Endothelial cell of umbilical vein (primary cell): ENCODE data around the gene RPS2. TPM values are rescaled to one million over a fixed set of nuclear protein-coding genes. Genes with fewer than 3 reads are reported as not detected.

Experiments
- BruUV-seq: library from RNA; stranded (reverse); fragments of 400-500 nt; replicated peaks from 2 replicates; lab custom pipeline; 2021; lab: Mats Ljungman, UMichigan
- CTCF ChIA-PET: fragments of 300-600, 350-600 bp; sonication (Branson Sonifier 250); formaldehyde crosslinking; loops from one replicate; lab custom pipeline; 2021; ENCODE audit warnings: antibody characterized with exemption, inconsistent platforms; lab: Charles Lee
- POLR2A ChIA-PET: fragments of 300-600, 350-600 bp; sonication (Branson Sonifier 250); formaldehyde crosslinking; loops from one replicate; lab custom pipeline; 2021; ENCODE audit warnings: antibody characterized with exemption, inconsistent platforms; lab: Charles Lee
- DNase-seq: peaks from one replicate; pipeline ENCODE4 v3.0.0-alpha.2; 2011; ENCODE audit warnings: low read depth, low spot score
- FAIRE-seq: peaks from 2 replicates; lab custom pipeline; 2011; peaks lifted over from hg19 to GRCh38; lab: Jason Lieb, UNC
- H2AFZ ChIP-seq: 2 replicates; pipeline ENCODE4 v1.6.0; 2012; ENCODE audit warnings: low read depth, low read length, control low read depth, inconsistent platforms
- H3K27ac ChIP-seq: 2 replicates; pipeline ENCODE4 v1.5.1; 2011; ENCODE audit warnings: low read depth, mild to moderate bottlenecking, control low read depth, low read length, moderate library complexity; ENCODE audit not compliant: insufficient read depth
- H3K27me3 ChIP-seq, 2 experiments: 2 replicates each; pipeline versions ENCODE4 v1.6.0 to v1.6.1; 2011; ENCODE audit warnings: low read length in 2 of 2, mixed read lengths in 1 of 2; ENCODE audit not compliant: control insufficient read depth in 2 of 2, insufficient read depth in 2 of 2
- H3K36me3 ChIP-seq, 2 experiments: 2 replicates in 1 of 2; 3 replicates in 1 of 2; pipeline ENCODE4 v1.5.1; 2011; ENCODE audit warnings: low read length in 2 of 2, mild to moderate bottlenecking in 1 of 2, moderate library complexity in 1 of 2; ENCODE audit not compliant: control insufficient read depth in 2 of 2, insufficient read depth in 2 of 2; ENCODE audit errors: extremely low read depth in 1 of 2
- H3K4me1 ChIP-seq: 3 replicates; pipeline ENCODE4 v1.5.1; 2011; ENCODE audit warnings: mild to moderate bottlenecking, low read length; ENCODE audit not compliant: control insufficient read depth, insufficient read depth; ENCODE audit errors: extremely low read depth
- H3K4me2 ChIP-seq: 2 replicates; pipeline ENCODE4 v1.6.1; 2011; ENCODE audit warnings: low read length, control low read depth, mixed read lengths; ENCODE audit not compliant: insufficient read depth
- H3K4me3 ChIP-seq, 3 experiments: fragments of 200-600 bp in 1 of 3; sonication (generic), shearing (Covaris generic) in 1 of 3; replicated peaks in 1 of 3; 2 replicates each; pipeline ENCODE4 v1.5.1; 2011 to 2016; ENCODE audit warnings: control low read depth in 3 of 3, low read length in 3 of 3, mild to moderate bottlenecking in 2 of 3, inconsistent platforms in 1 of 3, low read depth in 1 of 3, moderate library complexity in 1 of 3; ENCODE audit not compliant: insufficient read depth in 1 of 3
- H3K79me2 ChIP-seq: 2 replicates; pipeline ENCODE4 v1.6.0; 2012; ENCODE audit warnings: low read length, inconsistent platforms; ENCODE audit not compliant: control insufficient read depth, insufficient read depth
- H3K9ac ChIP-seq: replicated peaks from 2 replicates; pipeline ENCODE3; 2011; ENCODE audit warnings: low read length, control low read depth; ENCODE audit not compliant: insufficient read depth; ENCODE audit errors: extremely low read depth
- H3K9me1 ChIP-seq: replicated peaks from 3 replicates; pipeline ENCODE4 v1.6.0; 2011; ENCODE audit warnings: mild to moderate bottlenecking, low read length; ENCODE audit not compliant: control insufficient read depth, insufficient read depth; ENCODE audit errors: extremely low read depth
- H3K9me3 ChIP-seq: replicated peaks from 2 replicates; pipeline ENCODE4 v1.5.1; 2012; ENCODE audit warnings: low read length, inconsistent platforms; ENCODE audit not compliant: control insufficient read depth, insufficient read depth
- H4K20me1 ChIP-seq: replicated peaks from 2 replicates; pipeline ENCODE3; 2011; ENCODE audit warnings: mild to moderate bottlenecking, low read length; ENCODE audit not compliant: control insufficient read depth, insufficient read depth; ENCODE audit errors: extremely low read depth
- CTCF ChIP-seq, 2 donors: IDR thresholded peaks; 1 replicate in 1 of 2; 2 replicates in 1 of 2; pipeline ENCODE4 v1.5.1; 2011; ENCODE audit warnings: low read length in 2 of 2, mild to moderate bottlenecking in 2 of 2, moderate library complexity in 2 of 2, control low read depth in 1 of 2, inconsistent platforms in 1 of 2, low read depth in 1 of 2; ENCODE audit not compliant: insufficient read depth in 1 of 2; ENCODE audit errors: extremely low read depth in 1 of 2
- EZH2 ChIP-seq: IDR thresholded peaks from 2 replicates; pipeline ENCODE4 v1.6.1; 2012; ENCODE audit warnings: borderline replicate concordance, low read depth, mild to moderate bottlenecking, moderate library complexity, low read length, inconsistent platforms; ENCODE audit not compliant: severe bottlenecking
- FOS ChIP-seq: IDR thresholded peaks from 2 replicates; pipeline ENCODE4 v1.6.1; 2011; ENCODE audit warnings: mild to moderate bottlenecking, low read length, moderate library complexity, borderline replicate concordance; ENCODE audit not compliant: insufficient read depth
- GATA2 ChIP-seq: IDR thresholded peaks from 2 replicates; pipeline ENCODE4 v1.7.0; 2011; ENCODE audit warnings: low read depth, mild to moderate bottlenecking, moderate library complexity, mixed read lengths, low read length; ENCODE audit not compliant: insufficient read length, insufficient read depth
- JUN ChIP-seq: IDR thresholded peaks from 2 replicates; pipeline ENCODE4 v1.6.1; 2011; ENCODE audit warnings: borderline replicate concordance, low read depth; ENCODE audit not compliant: insufficient read length, insufficient read depth
- MYC ChIP-seq: IDR thresholded peaks from one replicate; pipeline ENCODE4 v1.6.1; 2011; ENCODE audit warnings: mild to moderate bottlenecking, low read depth, low read length
- POLR2A ChIP-seq: IDR thresholded peaks from 2 replicates; pipeline ENCODE4 v1.6.1; 2012; ENCODE audit warnings: low read depth, mild to moderate bottlenecking, control low read depth, low read length
- POLR2AphosphoS5 ChIP-seq: IDR thresholded peaks from 2 replicates; pipeline ENCODE4 v1.6.1; 2012; ENCODE audit warnings: low read depth, mild to moderate bottlenecking, control low read depth, low read length, moderate library complexity; ENCODE audit not compliant: insufficient read depth
- dilution Hi-C: fragments of 300-500 bp; cut with MboI; formaldehyde crosslinking; loops from one replicate; pipeline ENCODE4 v1.15.0; 2019; ENCODE audit warnings: low sequenced_read_pairs; ENCODE audit not compliant: extremely low pct_ligation_motif_present
- intact Hi-C: fragments of 100-400 bp; cut with micrococcal nuclease; formaldehyde crosslinking; loops from one replicate; pipeline ENCODE4 v1.10.0; 2022
- polyA plus RNA-seq, 4 experiments: library from polyadenylated mRNA; depleted of rRNA in 3 of 4; stranded (reverse) in 3 of 4; unstranded in 1 of 4; fragments of >200 nt; gene quantifications; 2 replicates each; pipeline versions ENCODE4 v1.2.1 to v1.2.3, GENCODE V29; 2011 to 2012; ENCODE audit warnings: missing spikeins in 1 of 4
- total RNA-seq: library from RNA; stranded (reverse); gene quantifications from 2 replicates; pipeline ENCODE4 v1.2.3, GENCODE V29; 2021
- TF ChIP-seq, protein P1 (sequence below): IDR thresholded peaks from 2 replicates; pipeline ENCODE4 v1.6.1; 2011; ENCODE audit not compliant: insufficient read depth, insufficient read length

The RPS2 gene
- total and polyA plus RNA-seq, 2 donors (not counting 3 experiments of a cell fraction or from before 2014, with no cell fraction given): 2,793 to 9,021 TPM

- Histone ChIP-seq H4K20me1 (no peaks in the 10 kb centered on the region), H2AFZ (no peak overlapping the region), H3K4me2 (no peak overlapping the region), H3K9me3 (no peaks in the 10 kb centered on the region), H3K27me3 (peaks cover 24 to 33% of the 10 kb centered on the region in 2 experiments), H3K36me3 (no peaks in the 10 kb centered on the region), H3K79me2 (no peaks in the 10 kb centered on the region), H3K27ac (no peak overlapping the region), H3K9ac (no peak overlapping the region), H3K4me1 (no peaks in the 10 kb centered on the region), H3K9me1 (no peaks in the 10 kb centered on the region), H3K4me3 (no peak overlapping the region)
- CTCF ChIA-PET: interaction anchor here (1.1 to 1.7 kb wide), 5 partner anchors 9 to 60 kb away, joined by 3 to 7 read pairs (median 4); partner anchors contain the start of gene RPS2
- no peak for FAIRE-seq
- POLR2A ChIA-PET: no interaction called here
- no TSS peak for BruUV-seq
- no peak for DNase-seq
- TF ChIP-seq EZH2 (no peak), POLR2A (no peak), JUN (no peak), FOS (no peak), MYC (no peak), POLR2AphosphoS5 (no peak), GATA2 (no peak), CTCF (IDR thresholded peaks at IDR 0.05; ENCODE audit: extremely low read depth in 1 of 2, insufficient read depth in 1 of 2, low read depth in 1 of 2, low read length in 2 of 2) (no peak)
- TF ChIP-seq, protein P1, sequence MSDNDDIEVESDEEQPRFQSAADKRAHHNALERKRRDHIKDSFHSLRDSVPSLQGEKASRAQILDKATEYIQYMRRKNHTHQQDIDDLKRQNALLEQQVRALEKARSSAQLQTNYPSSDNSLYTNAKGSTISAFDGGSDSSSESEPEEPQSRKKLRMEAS: no peak
- dilution Hi-C loops (no loop called here), intact Hi-C loops (no loop called here)
Measured at GRCh38 chr16:1924095-1924494, 40.5 kb downstream of the RPS2 start.
